Stimulated activated CD4-positive, alpha-beta T cell treated with anti-CD3 and anti-CD28 coated beads, TNF-alpha, amount 100 ng/mL, for 24 hours (primary cell): ENCODE measurements around the gene TMEM119.
"Not testable (repeated sequence)": the region's sequence is repeated elsewhere in the genome, so short reads cannot be mapped to it uniquely, and the experiment has no call there.

Experiments used
- DNase-seq, 3 experiments: peaks; one replicate each; pipeline ENCODE4 v3.0.0-alpha.2; 2020; ENCODE audit warnings: low read depth in 3 of 3

Gene TMEM119

GRCh38 chr12:108584456-108585065, 13.3 kb downstream of the TMEM119 start:
- no peak for DNase-seq

DNA sequence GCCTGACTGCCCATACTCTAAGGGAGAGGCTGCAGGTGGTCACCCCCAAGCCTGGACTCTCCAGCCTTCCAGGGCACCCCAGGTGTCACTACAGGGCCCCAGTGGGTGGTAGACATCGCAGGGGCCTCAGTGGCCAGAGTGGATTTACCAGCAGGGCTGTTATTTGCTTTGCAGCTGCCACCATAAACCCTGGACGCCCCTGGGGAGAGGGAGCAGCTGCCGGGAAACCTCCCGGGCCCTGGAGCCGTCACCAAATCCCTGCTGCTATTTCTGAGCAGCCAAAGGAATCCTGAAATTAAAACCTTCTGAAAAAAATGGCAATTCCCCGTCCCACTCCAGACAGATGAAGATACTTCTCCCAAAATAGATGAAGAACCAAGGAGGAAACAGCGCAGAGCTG, 13.9 kb downstream of the TMEM119 start:
- no peak for DNase-seq

GRCh38 chr12:108582978-108583770, 14.7 kb downstream of the TMEM119 start:
- no peak for DNase-seq

- no peak for DNase-seq
Measured at GRCh38 chr12:108582509-108582908, 15.4 kb downstream of the TMEM119 start.

DNA sequence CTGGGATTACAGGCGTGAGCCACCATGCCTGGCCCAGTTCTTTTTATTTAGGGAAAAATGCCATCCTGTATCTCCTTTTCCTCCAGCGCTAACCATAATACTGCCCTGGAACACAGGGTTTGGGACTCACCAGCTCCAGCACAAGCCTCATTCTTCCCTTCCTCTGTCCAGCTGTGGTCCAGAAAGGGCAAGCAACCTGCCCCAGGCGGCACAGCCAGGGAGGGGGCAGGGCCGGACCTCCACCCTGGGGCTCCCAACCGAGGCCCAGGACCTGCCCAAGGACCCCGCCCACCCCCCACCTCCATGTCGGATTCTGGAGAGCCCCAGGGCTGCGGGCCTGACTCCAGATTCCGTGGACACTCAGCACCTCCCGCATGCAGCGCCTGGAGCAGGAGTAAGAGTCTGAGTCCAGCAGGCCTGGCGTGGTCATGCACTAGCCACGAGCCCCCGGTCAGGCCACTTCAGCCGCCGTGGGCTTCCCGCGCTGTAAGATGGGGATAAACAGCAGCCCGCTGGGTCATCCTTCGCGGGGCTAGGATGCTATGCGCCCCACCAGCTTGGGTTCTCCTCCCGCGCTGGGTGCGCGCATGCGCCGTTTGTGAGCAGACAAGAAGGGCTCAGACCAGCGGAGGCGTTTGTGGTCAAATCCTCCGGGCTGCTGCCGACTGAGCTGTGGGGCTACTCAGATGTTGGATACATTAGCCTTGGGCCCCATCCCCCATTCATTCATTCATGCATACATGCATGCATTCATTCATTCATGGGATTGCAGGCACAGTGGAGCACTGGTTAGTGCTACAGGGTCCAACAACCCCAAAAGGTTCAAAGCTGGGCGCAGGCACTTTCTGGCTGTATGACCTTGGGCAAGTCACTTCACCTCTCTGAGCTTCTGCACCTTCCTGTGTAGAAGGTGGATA, 16.3 kb downstream of the TMEM119 start:
- DNase-seq, result no peak

DNA sequence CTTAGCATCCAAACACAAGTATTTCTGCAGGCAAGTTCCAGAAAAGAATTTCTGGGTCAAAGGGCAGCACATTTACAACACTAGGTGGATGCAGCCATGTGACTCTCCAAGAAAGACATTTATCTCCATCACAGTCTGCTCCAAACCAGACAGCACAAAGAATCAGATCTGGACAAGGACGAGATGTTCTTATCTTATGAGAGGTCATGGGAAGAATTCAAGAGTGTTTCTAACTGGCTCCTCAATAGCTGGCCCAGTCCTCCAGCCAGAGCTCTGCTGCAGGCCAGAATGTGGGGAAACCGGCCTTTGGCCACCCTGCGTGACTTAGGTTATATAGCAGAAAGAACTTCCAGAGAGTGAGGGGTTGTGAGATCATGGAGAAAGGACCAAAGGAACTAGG, 17.4 kb downstream of the TMEM119 start:
- DNase-seq, result no peak

GRCh38 chr12:108578813-108579212, 19.1 kb downstream of the TMEM119 start:
- no peak for DNase-seq

DNA sequence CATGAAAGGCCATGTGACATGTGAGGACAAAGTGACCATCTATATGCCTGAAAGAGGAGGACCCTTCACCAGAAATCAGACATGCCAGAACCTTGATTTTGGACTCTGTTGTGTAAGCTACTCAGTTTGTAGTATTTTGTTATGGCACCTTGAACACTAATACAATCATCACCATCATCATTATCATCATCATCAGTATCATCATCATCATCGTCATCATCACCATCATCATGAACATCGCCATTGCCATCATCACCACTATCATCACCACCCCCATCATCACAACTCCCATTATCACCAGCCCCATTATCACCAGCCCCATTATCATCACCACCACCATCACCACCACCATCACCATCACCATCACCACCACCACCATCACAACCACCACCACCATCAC, 19.6 kb downstream of the TMEM119 start:
- no peak for DNase-seq

GRCh38 chr12:108577458-108577857, 20.4 kb downstream of the TMEM119 start:
- no peak for DNase-seq

DNA sequence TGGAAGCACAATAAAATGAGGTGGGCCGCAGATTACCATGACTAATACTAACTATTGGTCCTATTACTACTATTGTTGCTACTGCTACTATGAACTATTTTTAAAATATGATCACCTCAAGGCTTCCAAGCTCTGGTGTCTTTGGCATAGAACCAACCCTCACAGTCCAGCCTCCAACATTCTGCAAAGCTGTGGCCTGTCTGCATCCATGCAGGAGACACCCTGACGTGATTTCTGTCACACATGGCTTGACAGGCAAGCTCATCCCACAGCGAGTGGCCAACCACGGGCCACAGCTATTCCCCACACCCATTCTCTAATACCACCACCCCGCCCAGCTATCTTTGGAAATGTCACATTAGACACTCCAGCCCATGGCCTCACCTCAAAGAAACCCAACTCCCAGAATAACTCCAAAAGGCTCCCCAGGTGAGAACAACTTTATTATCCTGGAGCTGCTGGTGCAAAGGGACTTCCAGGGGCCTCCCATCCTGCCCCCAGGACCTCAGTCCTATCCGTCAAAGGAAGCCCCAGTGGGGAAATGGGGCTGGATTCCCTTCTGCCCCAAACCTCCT, 21.1 kb downstream of the TMEM119 start:
- DNase-seq, result no peak

DNA sequence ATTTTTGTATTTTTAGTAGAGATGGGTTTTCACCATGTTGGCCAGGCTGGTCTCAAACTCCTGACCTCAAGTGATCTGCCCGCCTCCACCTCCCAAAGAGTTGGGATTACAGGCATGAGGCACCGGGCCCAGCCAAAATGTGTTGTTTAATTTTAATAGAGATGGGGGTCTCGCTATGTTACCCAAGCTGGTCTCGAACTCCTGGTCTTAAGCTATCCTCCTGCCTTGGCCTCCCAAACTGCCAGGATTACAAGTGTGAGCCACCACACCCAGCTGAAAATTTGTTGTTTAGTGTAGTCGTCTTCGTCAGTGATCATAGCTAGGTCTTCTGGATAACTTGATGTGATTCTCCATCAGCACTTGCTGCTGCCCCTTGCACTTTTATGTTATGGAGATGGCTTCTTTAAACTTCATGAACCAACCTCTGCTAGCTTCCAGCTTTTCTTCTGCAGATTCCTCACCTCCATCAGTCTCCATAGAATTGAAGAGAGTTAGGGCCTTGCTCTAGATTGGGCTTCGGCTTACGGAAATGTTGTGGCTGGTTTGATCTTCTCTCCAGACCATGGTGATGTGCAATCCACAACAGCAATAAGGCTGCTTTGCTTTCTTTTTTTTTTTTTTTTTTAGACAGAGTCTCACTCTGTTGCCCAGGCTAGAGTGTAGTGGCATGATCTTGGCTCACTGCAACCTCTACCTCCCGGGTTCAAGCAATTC, 22.5 kb downstream of the TMEM119 start:
- no peak for DNase-seq

DNA sequence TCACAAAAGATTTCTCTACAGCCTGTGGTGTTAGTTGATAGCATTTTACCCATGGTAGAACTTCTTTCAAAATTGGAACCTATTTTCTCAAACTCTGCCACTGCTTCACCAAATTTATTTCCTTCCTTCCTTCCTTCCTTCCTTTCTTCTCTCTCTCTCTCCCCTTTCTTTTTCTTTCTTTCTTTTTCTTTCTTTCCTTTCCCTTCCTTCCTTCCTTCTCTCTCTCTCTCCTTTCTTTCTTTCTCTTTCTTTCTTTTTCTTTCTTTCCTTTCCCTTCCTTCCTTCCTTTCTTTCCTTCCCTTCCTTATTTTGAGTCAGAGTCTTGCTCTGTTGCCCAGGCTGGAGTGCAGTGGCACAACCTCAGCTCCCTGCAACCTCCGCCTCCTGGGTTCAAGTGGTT, 23.6 kb downstream of the TMEM119 start:
- not testable (repeated sequence) for DNase-seq

- DNase-seq, result no peak
Measured at GRCh38 chr12:108573317-108573716, 24.6 kb downstream of the TMEM119 start.

DNA sequence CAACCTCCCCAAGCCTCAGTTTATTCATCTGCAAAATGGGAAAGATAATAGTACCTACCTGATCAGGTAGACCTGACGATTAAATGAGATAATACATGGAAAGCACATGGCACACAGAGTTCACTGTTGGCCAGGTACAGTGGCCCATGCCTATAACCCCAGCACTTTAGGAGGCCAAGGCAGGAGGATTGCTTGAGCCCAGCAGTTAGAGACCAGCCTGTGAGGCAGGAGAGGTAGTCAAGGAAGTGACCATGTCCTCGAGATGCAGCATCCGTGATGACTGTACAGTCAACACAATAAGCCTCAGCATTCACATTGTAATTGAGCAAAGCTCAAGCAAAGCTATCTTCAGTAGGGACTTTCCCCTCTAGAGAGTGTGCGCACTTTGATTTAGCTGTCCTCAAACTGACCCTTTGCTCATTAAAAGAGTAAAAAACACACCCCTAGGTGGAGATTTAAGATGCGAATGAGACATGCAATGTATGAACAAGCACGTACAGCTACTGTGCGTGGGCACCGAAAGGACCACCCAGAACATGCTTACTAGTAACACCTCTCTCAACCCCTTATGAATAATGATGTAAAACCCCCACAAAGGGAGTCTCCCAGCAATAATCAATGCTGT, 25.6 kb downstream of the TMEM119 start:
- DNase-seq, result no peak

DNA sequence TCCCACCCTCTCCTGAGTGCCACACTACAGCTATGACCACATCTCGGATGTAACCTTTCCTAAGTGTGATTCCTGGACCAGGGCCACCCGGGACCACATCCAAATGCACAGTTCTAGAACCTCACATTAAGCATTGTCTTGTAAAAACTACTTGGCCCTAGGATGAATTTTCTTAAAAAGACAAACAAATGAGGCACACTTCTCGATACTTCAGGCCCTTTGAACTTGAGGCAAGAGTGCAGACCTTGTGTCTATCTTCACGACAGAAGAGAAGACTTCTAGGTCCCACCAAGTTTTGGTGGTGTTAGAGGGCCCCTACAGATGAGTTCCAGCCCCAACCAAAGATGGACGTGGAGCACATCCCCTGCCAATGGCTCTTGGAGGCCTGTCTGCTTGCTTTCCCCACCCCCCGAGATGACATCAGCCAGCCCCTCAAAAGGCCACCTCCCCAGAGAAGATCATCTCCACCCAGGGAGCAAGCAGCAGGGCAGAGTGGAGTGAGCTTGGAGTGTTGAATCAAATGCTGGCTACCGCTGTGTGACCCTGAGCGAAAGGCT, 26.2 kb downstream of the TMEM119 start:
- DNase-seq, result no peak

DNA sequence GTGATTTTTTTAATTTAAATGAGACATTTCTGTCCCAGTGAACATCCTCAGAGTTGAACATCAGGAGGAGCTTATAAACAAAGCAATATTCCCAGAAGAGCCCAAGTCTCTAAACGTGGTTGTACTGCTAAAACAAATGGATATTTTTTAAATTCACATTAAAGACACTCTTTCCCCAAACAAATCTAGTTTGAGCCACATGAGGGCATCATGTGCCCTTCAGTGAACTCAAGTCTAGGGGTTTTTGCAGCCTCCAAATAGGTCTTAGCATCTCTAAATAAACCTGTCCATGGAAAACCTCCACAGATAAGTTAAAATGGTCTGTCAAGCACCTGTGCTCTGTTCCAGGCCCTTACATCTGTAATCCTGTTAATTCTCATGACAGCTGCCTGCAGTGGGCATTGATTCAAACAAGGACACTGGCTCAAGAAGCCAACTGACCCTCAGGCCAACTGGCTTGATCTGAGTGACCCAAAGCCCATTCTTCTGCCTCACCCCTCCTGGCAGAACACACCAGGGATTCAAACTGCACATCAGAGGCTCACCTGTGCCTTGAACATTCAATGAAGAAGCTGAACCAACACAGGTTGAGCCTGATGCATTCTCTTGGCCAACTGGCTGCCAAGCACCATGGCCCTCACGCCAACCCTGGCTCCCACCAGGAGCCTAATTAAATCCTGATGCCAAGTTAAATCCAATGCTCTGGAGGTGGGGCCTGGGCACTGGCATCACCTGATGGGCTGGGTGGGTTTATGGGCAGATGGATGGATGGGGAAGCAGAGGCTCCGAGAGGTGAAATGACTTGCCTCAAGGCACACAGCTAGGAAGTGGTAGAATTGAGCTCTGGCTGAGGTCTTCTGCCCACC, 26.9 kb downstream of the TMEM119 start:
- no peak for DNase-seq

DNA sequence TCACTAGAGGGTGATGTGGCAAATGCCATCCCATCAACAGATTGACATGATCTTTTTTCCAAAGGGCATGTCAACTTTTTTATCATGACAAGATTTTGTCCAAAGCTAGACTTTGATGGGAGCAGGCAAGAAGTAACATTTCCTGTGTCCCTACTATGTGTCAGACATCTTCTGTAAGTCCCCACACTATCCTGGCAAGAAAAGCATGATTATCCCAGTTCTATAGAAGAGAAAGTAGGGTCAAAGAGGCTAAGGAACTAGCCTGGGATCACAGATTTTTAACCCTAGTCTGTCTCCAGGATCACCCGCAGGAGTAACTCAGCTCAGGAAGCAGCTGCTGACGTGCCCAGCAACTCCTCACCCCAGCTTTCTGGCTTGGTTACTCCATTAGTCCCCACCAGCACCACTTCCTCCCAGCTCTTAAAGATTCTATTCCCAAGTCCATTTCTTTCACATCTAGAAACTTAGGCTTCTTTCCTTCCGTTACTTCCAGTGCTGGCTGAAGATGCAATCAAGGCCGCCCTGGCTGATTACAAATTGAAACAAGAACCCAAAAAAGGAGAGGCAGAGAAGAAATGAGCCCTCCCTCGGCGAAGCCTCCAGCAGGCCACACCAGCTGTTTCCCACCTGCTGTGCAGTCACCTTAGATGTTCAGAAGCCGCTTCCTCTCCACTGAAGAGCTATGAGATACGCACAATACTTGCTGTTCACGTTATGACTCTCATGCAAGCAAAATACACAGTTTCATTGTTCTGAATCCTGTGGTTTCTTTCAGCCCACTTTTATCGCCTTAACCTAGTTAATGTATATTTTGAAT, 29.3 kb downstream of the TMEM119 start:
- DNase-seq, result peak; percentile 35 to 65 (median 54)

DNA sequence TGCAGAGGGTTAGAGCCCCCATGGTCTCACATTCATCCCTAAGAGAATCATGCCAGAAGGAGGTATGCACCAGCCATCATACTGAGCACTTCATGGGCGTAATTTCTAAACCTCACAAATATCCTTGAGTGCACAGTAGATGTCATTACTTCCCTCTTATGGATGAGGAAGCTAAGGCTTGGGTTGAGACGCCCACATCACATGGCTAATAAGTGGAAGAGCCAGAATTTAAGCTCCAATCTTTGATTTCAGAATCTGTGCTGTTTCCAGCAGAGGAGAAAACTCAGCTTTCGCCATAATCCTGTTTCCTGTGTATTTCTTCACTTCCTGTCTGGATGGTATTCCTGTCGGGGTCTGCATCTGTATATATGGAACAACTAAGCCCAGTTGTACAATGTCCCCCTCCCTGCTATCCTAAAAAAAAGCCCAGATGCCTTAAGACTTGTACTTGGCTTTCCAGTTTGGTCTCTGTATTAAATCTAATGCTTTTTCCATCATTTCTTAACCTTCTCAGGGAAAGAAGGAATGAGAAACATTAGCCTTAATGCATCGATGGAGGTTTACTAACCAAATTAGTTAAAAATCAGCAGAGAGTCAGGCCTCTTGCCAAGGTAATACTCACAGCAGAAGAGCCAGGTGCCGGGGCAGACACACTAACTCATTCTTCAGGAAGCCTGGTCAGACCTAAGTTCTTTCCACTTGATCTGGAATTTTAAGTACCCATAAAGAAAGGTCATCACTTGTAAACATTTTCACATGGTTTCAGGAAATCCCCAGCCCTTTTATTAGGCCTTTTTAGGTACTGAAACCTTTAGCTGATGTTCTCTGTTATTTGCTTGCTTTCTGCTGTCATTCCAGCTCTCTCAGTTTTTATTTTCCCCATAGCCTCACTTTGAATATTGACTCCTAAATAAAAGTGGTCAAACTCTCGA, 30.2 kb downstream of the TMEM119 start:
- DNase-seq, result no peak
